ENCODE results near the gene SLC8A2. TPM values are rescaled to one million over a fixed set of nuclear protein-coding genes. Genes with fewer than 3 reads are reported as not detected.

Gene SLC8A2
- polyA plus RNA-seq, 1 donor from 2014 or later = 14.1 TPM

DNA sequence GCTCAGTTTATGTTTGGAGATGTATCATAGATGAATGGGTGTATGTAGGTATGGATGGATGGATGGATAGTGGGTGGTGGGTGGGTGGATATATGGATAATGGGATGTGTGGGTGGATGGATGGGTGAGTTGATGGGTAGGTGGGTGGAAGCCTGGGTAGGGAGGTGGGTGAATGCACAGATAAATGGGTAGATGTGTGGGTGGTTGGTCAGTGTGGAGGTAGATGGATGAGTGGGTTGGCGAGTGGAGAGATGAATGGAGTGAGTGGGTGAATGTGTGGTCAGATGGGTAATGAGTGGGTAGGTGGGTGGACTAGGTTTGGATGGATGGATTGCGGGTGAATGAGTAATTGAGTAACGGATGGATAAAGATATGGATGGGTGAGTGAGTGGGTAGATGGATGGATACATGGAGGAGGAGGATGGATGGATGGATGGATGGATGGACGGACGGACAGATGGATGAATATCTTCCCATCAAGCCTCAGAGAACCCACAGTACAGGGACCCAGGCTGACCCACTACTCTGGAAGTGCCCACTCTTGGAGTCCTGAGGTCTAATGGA is 65.8 kb downstream of the SLC8A2 start:
- Histone ChIP-seq H3F3A (ENCODE audit: insufficient read depth, low read length, poor library complexity, severe bottlenecking) (no peaks in the 10 kb centered on the region), H3K4me3 (ENCODE audit: low read length) (no peak overlapping the region), H4K20me1 (ENCODE audit: insufficient read depth) (no peaks in the 10 kb centered on the region), H3K79me2 (replicated peaks; ENCODE audit: insufficient read depth, low read length) (no peaks in the 10 kb centered on the region), H3K9me2 (ENCODE audit: insufficient read depth, low read length) (no peaks in the 10 kb centered on the region), H3K27ac (ENCODE audit: low read length) (no peak overlapping the region), H3K4me2 (ENCODE audit: low read length) (no peak overlapping the region), H3K36me3 (ENCODE audit: insufficient read depth, low read length) (no peaks in the 10 kb centered on the region), H3K27me3 (ENCODE audit: insufficient read depth, low read depth, low read length) (no peaks in the 10 kb centered on the region), H3K9me3 (ENCODE audit: low read length) (no peaks in the 10 kb centered on the region), H2AFZ (ENCODE audit: low read depth, low read length) (no peak overlapping the region), H3K9ac (ENCODE audit: low read length) (no peak overlapping the region)
- TF ChIP-seq POLR2AphosphoS5 (IDR thresholded peaks at IDR 0.05) (no peak), MXI1 (conservative IDR thresholded peaks at IDR 0.05; ENCODE audit: poor library complexity, severe bottlenecking) (no peak), EZH2 (IDR thresholded peaks at IDR 0.05; ENCODE audit: borderline replicate concordance, insufficient read depth, low read length, poor library complexity, severe bottlenecking) (no peak)

GRCh38 chr19:47405197-47405550 is 66.5 kb downstream of the SLC8A2 start:
- Histone ChIP-seq H3K4me2 (ENCODE audit: low read length) (no peak overlapping the region), H3K27ac (ENCODE audit: low read length) (no peak overlapping the region), H3K9me2 (ENCODE audit: insufficient read depth, low read length) (no peaks in the 10 kb centered on the region), H3K27me3 (ENCODE audit: insufficient read depth, low read depth, low read length) (no peaks in the 10 kb centered on the region), H2AFZ (ENCODE audit: low read depth, low read length) (no peak overlapping the region), H3K9me3 (ENCODE audit: low read length) (no peaks in the 10 kb centered on the region), H3F3A (ENCODE audit: insufficient read depth, low read length, poor library complexity, severe bottlenecking) (no peaks in the 10 kb centered on the region), H4K20me1 (ENCODE audit: insufficient read depth) (no peaks in the 10 kb centered on the region), H3K4me3 (ENCODE audit: low read length) (no peak overlapping the region), H3K79me2 (replicated peaks; ENCODE audit: insufficient read depth, low read length) (no peaks in the 10 kb centered on the region), H3K9ac (ENCODE audit: low read length) (no peak overlapping the region), H3K36me3 (ENCODE audit: insufficient read depth, low read length) (no peaks in the 10 kb centered on the region)
- no peak for TF ChIP-seq EZH2 (IDR thresholded peaks at IDR 0.05; ENCODE audit: borderline replicate concordance, insufficient read depth, low read length, poor library complexity, severe bottlenecking)
- no peak for TF ChIP-seq TAF1 (IDR thresholded peaks at IDR 0.05; ENCODE audit: low read depth)
- TF ChIP-seq SMC3 (conservative IDR thresholded peaks at IDR 0.05; ENCODE audit: poor library complexity) = no peak
- no peak for TF ChIP-seq POLR2AphosphoS5 (IDR thresholded peaks at IDR 0.05)
- no peak for TF ChIP-seq EP300 (conservative IDR thresholded peaks at IDR 0.05; ENCODE audit: poor library complexity, severe bottlenecking)
- TF ChIP-seq RAD21 (conservative IDR thresholded peaks at IDR 0.05) = no peak
- no peak for TF ChIP-seq REST (IDR thresholded peaks at IDR 0.05; ENCODE audit: borderline replicate concordance)
- TF ChIP-seq, protein P1, sequence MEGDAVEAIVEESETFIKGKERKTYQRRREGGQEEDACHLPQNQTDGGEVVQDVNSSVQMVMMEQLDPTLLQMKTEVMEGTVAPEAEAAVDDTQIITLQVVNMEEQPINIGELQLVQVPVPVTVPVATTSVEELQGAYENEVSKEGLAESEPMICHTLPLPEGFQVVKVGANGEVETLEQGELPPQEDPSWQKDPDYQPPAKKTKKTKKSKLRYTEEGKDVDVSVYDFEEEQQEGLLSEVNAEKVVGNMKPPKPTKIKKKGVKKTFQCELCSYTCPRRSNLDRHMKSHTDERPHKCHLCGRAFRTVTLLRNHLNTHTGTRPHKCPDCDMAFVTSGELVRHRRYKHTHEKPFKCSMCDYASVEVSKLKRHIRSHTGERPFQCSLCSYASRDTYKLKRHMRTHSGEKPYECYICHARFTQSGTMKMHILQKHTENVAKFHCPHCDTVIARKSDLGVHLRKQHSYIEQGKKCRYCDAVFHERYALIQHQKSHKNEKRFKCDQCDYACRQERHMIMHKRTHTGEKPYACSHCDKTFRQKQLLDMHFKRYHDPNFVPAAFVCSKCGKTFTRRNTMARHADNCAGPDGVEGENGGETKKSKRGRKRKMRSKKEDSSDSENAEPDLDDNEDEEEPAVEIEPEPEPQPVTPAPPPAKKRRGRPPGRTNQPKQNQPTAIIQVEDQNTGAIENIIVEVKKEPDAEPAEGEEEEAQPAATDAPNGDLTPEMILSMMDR (IDR thresholded peaks at IDR 0.05; ENCODE audit: poor library complexity, severe bottlenecking) = no peak
- TF ChIP-seq MXI1 (conservative IDR thresholded peaks at IDR 0.05; ENCODE audit: poor library complexity, severe bottlenecking) = no peak
